Measurements from ENCODE around the gene TENM4. TPM values are rescaled to one million over a fixed set of nuclear protein-coding genes. Genes with fewer than 3 reads are reported as not detected.

Gene TENM4
- total and polyA plus RNA-seq, 10 of the 15 experiments (the other 5 are each of a cell fraction or from before 2014, with no cell fraction given), result 0.03 to 0.12 (median 0.06) TPM; not detected in 7

DNA sequence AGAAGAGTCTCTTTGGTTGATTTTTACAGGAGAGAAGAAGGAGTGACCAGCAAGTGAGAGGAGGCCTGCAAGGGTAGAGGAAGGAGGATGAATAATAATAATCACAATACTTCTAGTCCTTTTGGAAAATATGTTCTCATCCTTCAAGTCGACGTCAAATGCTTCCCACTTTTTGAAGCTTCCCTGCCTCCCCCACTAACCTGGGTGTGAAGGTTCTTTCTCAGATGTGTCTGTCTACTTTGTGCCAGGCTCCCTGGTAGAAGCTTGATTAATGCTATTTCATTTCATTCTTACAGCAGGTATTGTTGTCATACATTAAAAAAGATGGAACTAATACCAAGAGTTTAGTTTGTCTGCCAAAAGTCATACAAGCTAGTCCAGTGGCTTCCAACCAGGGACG, 17.1 kb downstream of the TENM4 start (continued):
- TF ChIP-seq RCOR1 (conservative IDR thresholded peaks at IDR 0.05; ENCODE audit: low read depth, low read length) (no peak), RB1 (IDR thresholded peaks at IDR 0.05; ENCODE audit: borderline replicate concordance) (no peak), RAD51 (IDR thresholded peaks at IDR 0.05) (no peak)
- TF ChIP-seq, protein P1, sequence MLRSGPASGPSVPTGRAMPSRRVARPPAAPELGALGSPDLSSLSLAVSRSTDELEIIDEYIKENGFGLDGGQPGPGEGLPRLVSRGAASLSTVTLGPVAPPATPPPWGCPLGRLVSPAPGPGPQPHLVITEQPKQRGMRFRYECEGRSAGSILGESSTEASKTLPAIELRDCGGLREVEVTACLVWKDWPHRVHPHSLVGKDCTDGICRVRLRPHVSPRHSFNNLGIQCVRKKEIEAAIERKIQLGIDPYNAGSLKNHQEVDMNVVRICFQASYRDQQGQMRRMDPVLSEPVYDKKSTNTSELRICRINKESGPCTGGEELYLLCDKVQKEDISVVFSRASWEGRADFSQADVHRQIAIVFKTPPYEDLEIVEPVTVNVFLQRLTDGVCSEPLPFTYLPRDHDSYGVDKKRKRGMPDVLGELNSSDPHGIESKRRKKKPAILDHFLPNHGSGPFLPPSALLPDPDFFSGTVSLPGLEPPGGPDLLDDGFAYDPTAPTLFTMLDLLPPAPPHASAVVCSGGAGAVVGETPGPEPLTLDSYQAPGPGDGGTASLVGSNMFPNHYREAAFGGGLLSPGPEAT (IDR thresholded peaks at IDR 0.05; ENCODE audit: low read depth), result no peak
- TF ChIP-seq, protein P2, sequence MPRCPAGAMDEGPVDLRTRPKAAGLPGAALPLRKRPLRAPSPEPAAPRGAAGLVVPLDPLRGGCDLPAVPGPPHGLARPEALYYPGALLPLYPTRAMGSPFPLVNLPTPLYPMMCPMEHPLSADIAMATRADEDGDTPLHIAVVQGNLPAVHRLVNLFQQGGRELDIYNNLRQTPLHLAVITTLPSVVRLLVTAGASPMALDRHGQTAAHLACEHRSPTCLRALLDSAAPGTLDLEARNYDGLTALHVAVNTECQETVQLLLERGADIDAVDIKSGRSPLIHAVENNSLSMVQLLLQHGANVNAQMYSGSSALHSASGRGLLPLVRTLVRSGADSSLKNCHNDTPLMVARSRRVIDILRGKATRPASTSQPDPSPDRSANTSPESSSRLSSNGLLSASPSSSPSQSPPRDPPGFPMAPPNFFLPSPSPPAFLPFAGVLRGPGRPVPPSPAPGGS (IDR thresholded peaks at IDR 0.05; ENCODE audit: borderline replicate concordance, insufficient read depth, low read depth, low read length, poor library complexity, severe bottlenecking), result no peak

DNA sequence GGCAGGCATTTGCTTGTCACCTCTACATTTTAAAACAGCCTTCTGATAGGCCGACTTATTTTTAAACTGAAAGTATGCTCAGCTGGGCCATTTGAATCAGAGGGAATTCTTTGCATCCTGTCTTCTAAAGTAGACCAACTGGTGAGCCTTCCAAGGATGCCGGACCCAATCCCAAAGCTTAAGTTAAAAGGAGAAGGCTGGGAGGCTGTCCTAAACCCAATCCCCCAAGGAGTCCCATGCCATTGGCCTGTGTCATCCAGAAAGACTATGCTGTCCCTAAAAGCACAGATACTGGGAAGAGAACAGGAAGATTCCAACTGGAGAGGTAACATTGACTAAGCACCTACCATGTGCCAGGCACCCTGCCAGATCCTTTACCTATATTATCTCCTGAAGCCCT, 18.0 kb downstream of the TENM4 start:
- ATAC-seq (no peak), DNase-seq (ENCODE audit: low read depth, low spot score) (no peak), FAIRE-seq (no peak)
- Histone ChIP-seq H4K20me1 (ENCODE audit: control insufficient read depth, insufficient read depth) (no peaks in the 10 kb centered on the region), H3K9ac (ENCODE audit: control insufficient read depth, insufficient read depth, low read length) (no peak overlapping the region), H3K27ac (ENCODE audit: control insufficient read depth, insufficient read depth) (no peak overlapping the region), H3K9me3 (replicated peaks; ENCODE audit: control insufficient read depth, insufficient read depth, low read length) (no peaks in the 10 kb centered on the region), H3K27me3 (replicated peaks in 1 of 2; ENCODE audit: control insufficient read depth in 2 of 2, insufficient read depth in 2 of 2, low read length in 1 of 2) (peaks cover 0 to 1% of the 10 kb centered on the region in 2 experiments; a peak in 2 of 4 replicates), H3K79me2 (ENCODE audit: control insufficient read depth, insufficient read depth, low read length) (no peaks in the 10 kb centered on the region), H3K4me1 (ENCODE audit: control insufficient read depth, insufficient read depth, low read length) (no peaks in the 10 kb centered on the region), H3K36me3 (ENCODE audit: control insufficient read depth in 2 of 2, insufficient read depth in 2 of 2, low read length in 1 of 2) (no peaks in the 10 kb centered on the region), H3K4me2 (ENCODE audit: control insufficient read depth, insufficient read depth) (no peak overlapping the region), H3K4me3 (no peak overlapping the region), H2AFZ (ENCODE audit: control insufficient read depth, low read depth, low read length) (no peak overlapping the region)
- no peak for TF ChIP-seq ZSCAN29 (IDR thresholded peaks at IDR 0.05)
- TF ChIP-seq TCF12 (IDR thresholded peaks at IDR 0.05; ENCODE audit: low read depth, low read length), result no peak
- no peak for TF ChIP-seq RAD51 (IDR thresholded peaks at IDR 0.05)
- TF ChIP-seq RAD21 (IDR thresholded peaks at IDR 0.05; ENCODE audit: insufficient read depth, low read depth, low read length), result no peak
- no peak for TF ChIP-seq HCFC1 (IDR thresholded peaks at IDR 0.05; ENCODE audit: low read length)
- no peak for TF ChIP-seq BRCA1 (IDR thresholded peaks at IDR 0.05; ENCODE audit: low read depth, low read length)
- TF ChIP-seq, protein P2 (IDR thresholded peaks at IDR 0.05; ENCODE audit: borderline replicate concordance, insufficient read depth, low read depth, low read length, poor library complexity, severe bottlenecking), result no peak
- TF ChIP-seq, protein P3, sequence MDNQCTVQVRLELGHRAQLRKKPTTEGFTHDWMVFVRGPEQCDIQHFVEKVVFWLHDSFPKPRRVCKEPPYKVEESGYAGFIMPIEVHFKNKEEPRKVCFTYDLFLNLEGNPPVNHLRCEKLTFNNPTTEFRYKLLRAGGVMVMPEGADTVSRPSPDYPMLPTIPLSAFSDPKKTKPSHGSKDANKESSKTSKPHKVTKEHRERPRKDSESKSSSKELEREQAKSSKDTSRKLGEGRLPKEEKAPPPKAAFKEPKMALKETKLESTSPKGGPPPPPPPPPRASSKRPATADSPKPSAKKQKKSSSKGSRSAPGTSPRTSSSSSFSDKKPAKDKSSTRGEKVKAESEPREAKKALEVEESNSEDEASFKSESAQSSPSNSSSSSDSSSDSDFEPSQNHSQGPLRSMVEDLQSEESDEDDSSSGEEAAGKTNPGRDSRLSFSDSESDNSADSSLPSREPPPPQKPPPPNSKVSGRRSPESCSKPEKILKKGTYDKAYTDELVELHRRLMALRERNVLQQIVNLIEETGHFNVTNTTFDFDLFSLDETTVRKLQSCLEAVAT (IDR thresholded peaks at IDR 0.05), result no peak
- ChIA-PET SMC1A (ENCODE audit: uncharacterized antibody, unreplicated experiment) (no interaction called here), RAD21 (ENCODE audit: unreplicated experiment) (no interaction called here), POLR2A (no interaction called here), CTCF (interaction anchor here (0.6 to 0.7 kb wide), 2 partner anchors 18 to 1441 kb away, joined by 3 read pairs; no protein-coding TSS in a partner anchor)
- in situ Hi-C loops (cut with MboI), result no loop called here
- WGBS (ENCODE audit: insufficient coverage, insufficient replicate concordance, low lambda C conversion rate, missing lambda C conversion rate), result 41% methylated on average over 2 of the region's 2 CpGs
- intact Hi-C loops (cut with micrococcal nuclease; ENCODE audit: unreplicated experiment), result no loop called here
- BruUV-seq (replicated peaks), result no TSS peak
